ENCODE results near the gene CNDP1.
"Not testable (repeated sequence)": the region's sequence is repeated elsewhere in the genome, so short reads cannot be mapped to it uniquely, and the experiment has no call there.

CNDP1 gene, protein sequence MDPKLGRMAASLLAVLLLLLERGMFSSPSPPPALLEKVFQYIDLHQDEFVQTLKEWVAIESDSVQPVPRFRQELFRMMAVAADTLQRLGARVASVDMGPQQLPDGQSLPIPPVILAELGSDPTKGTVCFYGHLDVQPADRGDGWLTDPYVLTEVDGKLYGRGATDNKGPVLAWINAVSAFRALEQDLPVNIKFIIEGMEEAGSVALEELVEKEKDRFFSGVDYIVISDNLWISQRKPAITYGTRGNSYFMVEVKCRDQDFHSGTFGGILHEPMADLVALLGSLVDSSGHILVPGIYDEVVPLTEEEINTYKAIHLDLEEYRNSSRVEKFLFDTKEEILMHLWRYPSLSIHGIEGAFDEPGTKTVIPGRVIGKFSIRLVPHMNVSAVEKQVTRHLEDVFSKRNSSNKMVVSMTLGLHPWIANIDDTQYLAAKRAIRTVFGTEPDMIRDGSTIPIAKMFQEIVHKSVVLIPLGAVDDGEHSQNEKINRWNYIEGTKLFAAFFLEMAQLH

DNA sequence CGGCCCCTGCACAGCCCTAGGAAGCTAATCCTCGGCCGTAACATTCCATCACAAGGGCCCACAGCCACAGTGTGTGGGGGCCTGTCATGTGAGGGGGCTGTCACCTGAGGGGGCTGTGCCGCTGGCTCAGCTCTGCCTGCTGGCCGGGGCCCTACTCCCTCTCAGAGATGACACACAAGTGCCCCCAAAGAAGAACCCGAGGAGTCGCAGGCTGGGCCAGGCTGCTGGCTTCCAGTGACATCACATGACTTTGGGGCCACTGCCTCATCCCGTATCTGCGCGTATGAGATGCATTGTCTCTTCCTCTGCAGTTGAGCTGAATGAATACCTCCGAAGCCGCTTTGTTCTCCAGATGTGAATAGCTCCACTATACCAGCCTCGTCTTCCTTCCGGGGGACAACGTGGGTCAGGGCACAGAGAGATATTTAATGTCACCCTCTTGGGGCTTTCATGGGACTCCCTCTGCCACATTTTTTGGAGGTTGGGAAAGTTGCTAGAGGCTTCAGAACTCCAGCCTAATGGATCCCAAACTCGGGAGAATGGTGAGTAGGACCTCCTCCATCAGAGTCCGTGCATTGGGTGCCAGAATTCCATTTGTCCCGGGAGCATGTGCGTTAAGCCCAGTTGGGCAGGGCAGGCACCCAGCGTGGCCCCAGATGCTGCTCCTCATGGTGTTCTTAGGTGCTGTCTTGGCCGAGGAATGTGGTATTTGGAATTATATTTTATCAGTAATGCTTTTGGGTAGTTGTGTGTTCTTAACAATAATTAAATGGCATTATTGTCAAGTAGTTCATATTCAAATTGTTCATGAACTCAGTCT, at the start of gene CNDP1:
CNDP1 (plus strand) TSS at position 351 of the 820 bp plus-strand sequence; CDS start at position 519, 168 bp downstream.
- DNase-seq: no peak

GRCh38 chr18:74486119-74486849, 48.0 kb upstream of the CNDP1 start:
- no peak for DNase-seq

DNA sequence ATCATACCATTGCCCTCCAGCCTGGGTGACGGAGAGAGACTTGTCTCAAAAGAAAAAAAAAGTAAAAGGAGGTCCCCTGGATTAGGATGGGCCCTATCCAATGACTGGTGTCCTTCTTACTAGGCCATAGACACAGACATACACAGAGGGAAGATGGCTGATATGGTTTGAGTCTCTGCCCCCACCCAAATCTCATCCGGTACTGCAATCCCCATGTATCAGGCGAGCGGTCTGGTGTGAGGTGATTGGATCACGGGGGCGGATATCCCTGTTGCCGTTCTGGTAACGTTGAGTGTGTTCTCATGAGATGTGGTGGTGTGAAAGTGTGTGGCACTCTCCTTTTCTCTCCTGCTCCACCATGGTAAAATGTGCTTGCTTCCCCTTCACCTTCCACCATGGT, 45.9 kb upstream of the CNDP1 start:
- DNase-seq: no peak

- DNase-seq: no peak
These were observed 45.4 kb upstream of the CNDP1 start for GRCh38 chr18:74488864-74489263.

DNA sequence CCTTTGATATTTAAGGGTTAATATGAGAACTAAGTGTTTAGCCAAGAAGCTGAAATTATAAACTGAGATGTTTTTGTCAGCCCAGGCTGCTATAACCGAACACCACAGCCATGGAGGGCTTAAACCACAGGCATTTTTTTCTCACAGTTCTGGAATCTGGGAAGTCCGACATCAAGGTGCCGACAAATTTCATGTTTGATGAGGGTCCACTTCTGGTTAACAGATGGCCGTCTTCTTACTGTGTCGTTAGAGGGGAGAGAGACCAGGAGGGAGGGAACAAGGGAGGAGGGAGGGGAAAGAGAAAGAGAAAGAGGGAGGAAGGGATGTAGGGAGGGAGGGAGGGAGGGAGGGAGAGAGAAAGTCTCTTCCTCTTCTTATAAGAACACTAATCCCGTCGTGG, 44.6 kb upstream of the CNDP1 start:
- DNase-seq: no peak

DNA sequence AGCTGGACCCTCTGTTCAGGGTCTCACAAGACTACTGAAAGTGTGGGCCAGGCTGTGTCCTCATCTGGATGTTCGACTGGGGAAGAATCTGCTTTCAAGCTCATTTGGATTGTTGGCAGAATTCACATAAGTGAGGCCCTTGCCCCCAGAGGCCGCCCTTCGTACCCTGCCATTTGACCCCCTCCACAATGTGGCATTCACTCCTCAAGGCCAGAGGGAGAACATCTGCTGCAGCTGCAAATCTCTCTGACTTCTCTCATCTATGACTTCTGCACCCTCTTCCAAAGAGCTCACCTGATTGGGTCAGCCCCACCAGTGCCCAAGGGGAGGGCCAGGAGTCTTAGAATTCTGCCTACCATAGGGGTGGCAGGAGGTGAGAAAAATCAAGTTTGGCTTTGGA, 42.0 kb upstream of the CNDP1 start:
- DNase-seq: no peak

DNA sequence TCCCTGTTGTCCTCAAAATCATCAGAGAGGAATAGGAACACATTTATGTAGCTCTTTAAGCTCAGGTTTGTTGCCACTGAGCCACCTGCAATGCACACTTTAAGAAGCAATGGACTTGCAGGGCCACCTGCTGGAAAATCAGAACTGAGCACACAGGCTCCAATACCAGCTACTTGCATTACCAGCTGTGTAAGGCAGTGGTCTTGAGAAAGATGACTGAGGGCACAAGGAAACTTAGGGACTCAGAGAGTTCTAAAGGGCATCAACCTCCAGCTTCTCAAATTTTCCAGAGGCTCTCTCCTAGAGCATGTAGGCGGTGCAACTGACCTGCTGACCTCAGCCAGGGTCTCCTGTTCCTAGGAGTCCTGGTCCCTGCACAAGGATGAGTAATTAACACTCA, 40.6 kb upstream of the CNDP1 start:
- peak; percentile 31 for DNase-seq

- DNase-seq: no peak
These were observed 39.8 kb upstream of the CNDP1 start for GRCh38 chr18:74494514-74494913.

- peak; percentile 93 for DNase-seq
These were observed 38.5 kb upstream of the CNDP1 start, which contains the start of gene CNDP2 for GRCh38 chr18:74495581-74496507. CNDP2 (plus strand) TSS chr18:74496363; CDS start chr18:74499974, 3,611 bp downstream.

GRCh38 chr18:74496508-74497323, 37.6 kb upstream of the CNDP1 start:
- no peak for DNase-seq

DNA sequence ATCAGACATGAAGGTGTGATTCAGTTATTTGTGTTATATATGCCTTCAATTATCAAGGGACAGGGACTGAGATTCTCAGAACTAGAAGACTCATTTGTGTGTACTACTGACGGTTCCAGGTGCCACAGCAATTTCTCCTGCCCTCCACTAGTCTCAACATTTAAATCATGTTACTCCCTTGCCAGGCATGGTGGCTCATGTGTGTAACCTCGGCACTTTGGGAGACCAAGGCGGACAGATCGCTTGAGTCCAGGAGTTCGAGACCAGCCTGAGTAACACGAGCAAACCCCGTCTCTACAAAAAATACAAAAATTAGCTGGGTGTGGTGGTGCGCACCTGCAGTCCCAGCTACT, 37.0 kb upstream of the CNDP1 start:
- DNase-seq: no peak

- no peak for DNase-seq
These were observed 36.5 kb upstream of the CNDP1 start for GRCh38 chr18:74497778-74498177.

GRCh38 chr18:74498712-74499627, 35.3 kb upstream of the CNDP1 start:
- DNase-seq: no peak

- DNase-seq: no peak
These were observed 34.7 kb upstream of the CNDP1 start for GRCh38 chr18:74499633-74500032.

- DNase-seq: no peak
These were observed 33.9 kb upstream of the CNDP1 start for GRCh38 chr18:74500372-74500771.

GRCh38 chr18:74500774-74501173, 33.5 kb upstream of the CNDP1 start:
- DNase-seq: not testable (repeated sequence)

- no peak for DNase-seq
These were observed 32.9 kb upstream of the CNDP1 start for GRCh38 chr18:74501386-74501785.

DNA sequence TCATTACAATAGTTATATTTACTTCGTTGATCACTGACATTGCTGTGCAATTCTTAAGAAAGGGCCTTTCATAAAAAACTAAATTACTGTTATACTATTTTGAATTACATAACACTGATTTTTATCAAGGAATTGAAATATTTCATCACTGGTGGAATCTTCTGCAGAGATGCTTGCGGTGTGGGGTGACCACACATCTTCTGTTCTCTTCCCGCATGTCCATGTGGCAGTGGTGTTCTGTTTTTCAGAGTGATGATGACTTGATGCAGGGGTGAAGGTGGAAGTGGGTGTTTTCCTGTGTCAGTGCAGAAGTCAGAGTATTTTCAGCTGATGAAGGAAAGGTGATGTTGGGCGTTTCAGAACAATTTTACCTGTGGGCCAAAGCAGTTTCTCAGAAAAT, 31.2 kb upstream of the CNDP1 start:
- DNase-seq: no peak

DNA sequence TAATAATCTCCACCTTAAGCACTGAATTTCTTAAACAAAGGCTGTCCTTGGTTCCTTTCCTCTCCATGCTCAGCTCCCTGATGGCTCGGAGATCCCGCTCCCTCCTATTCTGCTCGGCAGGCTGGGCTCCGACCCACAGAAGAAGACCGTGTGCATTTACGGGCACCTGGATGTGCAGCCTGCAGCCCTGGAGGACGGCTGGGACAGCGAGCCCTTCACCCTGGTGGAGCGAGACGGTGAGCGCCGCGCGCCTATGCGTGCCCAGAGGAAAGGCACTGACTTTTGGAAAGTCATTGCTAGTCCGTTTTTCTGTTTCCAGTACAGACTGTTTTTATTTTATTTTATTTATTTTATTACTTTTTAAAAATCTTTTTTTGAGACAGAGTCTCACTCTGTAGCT, 28.5 kb upstream of the CNDP1 start:
- DNase-seq: no peak

All from DMS 273 treated with DMSO at 0.1 percent for 48 hours (cell line).